Airway epithelial cell (primary cell): ENCODE measurements around the gene LZTFL1. TPM values are rescaled to one million over a fixed set of nuclear protein-coding genes. Genes with fewer than 3 reads are reported as not detected.

ENCODE experiments used
- total RNA-seq: library from RNA; depleted of rRNA; stranded (reverse); fragments of >200 nt; gene quantifications from 2 replicates; pipeline ENCODE4 v1.2.3, GENCODE V29; 2015

LZTFL1 gene
- 4.1 and 5.0 TPM in 2 replicates for total RNA-seq

GRCh38 chr3:45841757-45842491, at the start of gene LZTFL1:
Gene LZTFL1, minus strand, starts transcription at chr3:45842119. Its CDS starts 128 bp downstream, at chr3:45841991.

DNA sequence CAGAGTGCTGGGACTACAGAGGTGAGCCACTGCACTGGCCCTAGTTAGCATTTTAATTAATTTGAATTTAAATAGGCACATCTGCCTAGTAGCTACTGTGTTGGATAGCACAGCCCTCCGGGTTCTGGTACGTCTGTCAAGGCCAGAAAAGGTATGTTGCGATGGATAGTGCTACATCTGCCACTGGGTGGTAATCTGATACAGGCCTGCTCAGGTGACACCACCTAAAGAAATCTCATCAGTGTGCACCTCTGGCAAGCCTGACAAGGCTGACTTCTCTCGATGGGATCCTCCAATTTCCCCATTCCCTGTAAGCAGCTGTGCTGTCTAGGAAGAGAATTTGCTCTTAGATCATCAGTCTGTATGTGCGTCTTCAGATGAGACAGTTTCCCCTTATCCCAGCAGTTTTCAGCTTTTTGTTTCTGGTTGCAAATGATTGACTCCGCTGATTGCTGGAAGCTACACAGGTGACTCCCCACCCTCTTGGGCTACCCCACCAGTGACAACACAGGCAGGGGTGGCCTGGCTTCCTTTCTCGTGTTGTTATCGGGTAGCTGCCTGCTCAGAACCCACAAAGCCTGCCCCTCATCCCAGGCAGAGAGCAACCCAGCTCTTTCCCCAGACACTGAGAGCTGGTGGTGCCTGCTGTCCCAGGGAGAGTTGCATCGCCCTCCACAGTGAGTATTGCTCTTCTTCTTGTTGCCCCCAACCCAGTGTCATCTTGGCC, 44.2 kb upstream of the LZTFL1 start, which contains the start of gene CCR9:
CCR9 (plus strand) TSS at position 565 of the 727 bp plus-strand sequence. CDS start 8,391 bp downstream, outside the sequence.

DNA sequence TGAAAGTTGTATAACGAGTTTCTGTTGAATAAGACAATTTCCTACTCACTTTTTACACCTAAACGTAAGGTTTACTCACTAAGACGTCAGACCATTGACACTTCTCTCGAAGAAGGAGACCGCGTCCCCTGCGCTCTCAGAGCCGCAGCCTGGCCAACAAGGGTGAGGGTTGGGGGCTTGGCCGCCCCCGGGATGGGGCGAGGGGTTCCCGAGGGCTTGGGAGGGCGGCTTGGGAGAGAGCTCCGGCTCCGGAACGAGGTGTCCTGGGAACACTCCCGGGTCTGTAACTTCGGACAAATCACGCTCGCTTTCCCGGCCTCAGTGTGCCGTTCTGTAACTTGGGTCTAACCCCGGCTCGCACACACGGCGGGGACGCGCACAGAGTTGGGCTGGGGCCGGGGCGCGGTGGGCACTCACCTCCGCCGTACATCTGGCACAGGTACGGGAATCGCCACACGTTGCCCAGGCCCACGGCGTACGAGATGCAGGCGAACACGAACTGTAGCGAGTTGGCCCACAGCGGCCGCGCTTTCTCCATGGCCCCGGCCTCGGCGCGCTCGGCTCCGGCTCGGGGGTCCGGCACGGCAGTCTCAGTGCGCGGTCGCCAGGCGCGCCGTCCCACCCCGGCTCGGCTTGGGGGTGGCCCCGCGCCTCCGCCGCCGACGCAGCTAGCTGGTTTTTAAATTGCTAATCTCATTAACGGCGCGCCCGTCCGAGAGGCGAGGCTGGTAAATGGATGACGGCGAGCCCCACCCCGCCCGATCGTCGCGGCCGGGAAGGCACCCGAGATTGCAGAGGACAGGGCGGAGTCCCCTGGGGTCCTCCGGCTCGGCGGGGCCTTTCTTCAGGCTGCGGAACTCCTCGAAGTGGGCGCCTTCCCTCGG, 45.8 kb downstream of the LZTFL1 start, which contains the start of gene SLC6A20:
SLC6A20 (minus strand) TSS at position 655 of the 884 bp plus-strand sequence; CDS start at position 538, 117 bp downstream.

Other genes with a start within 250 kb of the LZTFL1 start
- 11.4 TPM in 2 replicates for gene LIMD1, start 247.4 kb downstream of the LZTFL1 start, total RNA-seq
- gene SACM1L, start 152.7 kb downstream of the LZTFL1 start, total RNA-seq = 17.3 and 42.1 TPM in 2 replicates
- not detected in 2 replicates for gene SLC6A20, start 45.6 kb downstream of the LZTFL1 start, total RNA-seq
- not detected in 2 replicates for gene CCR9, start 44.4 kb upstream of the LZTFL1 start, total RNA-seq
- not detected in 2 replicates for gene CXCR6, start 101.3 kb upstream of the LZTFL1 start, total RNA-seq
- 10.8 and 13.6 TPM in 2 replicates for gene FYCO1, start 153.7 kb upstream of the LZTFL1 start, total RNA-seq
- gene XCR1, start 185.4 kb upstream of the LZTFL1 start, total RNA-seq = 0.07 TPM in 1 of 2 replicates, not detected in the other